ENCODE data around the gene SAMSN1.

SAMSN1 gene

DNA sequence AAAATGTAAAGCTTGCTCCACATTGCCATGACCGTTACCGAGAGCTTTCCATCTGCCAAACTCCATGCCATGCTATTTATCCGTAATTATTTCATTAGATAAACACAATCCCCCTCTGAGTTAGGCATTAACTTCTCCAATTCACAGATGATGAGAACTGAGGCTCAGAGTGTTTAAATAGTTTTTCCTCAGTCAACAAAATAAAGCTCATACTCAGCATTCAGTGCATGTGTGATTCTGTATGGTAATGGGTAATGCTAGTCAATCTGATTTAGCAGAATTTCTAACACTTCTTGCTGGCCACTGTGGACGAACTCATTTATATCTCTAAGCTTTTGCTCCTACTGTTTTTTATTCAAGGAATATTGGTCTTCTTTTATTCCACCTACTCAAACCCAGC is 17.3 kb downstream of the SAMSN1 start:
- Histone ChIP-seq H3K27ac (no peak overlapping the region), H2AFZ (ENCODE audit: low read depth) (no peak overlapping the region), H3K27me3 (ENCODE audit: insufficient read depth, low read depth) (no peaks in the 10 kb centered on the region), H4K20me1 (ENCODE audit: insufficient read depth) (no peaks in the 10 kb centered on the region), H3K36me3 (ENCODE audit: insufficient read depth) (no peaks in the 10 kb centered on the region), H3K4me3 (IDR thresholded peaks at IDR 0.05; ENCODE audit: insufficient read depth, low read depth, low read length) (no peak overlapping the region), H3K79me2 (ENCODE audit: insufficient read depth, low read depth) (no peaks in the 10 kb centered on the region), H3K4me1 (ENCODE audit: low read depth, poor library complexity, severe bottlenecking) (peaks cover 7% of the 10 kb centered on the region), H3K9ac (no peak overlapping the region), H3K4me2 (no peak overlapping the region)
- TF ChIP-seq, protein P1, sequence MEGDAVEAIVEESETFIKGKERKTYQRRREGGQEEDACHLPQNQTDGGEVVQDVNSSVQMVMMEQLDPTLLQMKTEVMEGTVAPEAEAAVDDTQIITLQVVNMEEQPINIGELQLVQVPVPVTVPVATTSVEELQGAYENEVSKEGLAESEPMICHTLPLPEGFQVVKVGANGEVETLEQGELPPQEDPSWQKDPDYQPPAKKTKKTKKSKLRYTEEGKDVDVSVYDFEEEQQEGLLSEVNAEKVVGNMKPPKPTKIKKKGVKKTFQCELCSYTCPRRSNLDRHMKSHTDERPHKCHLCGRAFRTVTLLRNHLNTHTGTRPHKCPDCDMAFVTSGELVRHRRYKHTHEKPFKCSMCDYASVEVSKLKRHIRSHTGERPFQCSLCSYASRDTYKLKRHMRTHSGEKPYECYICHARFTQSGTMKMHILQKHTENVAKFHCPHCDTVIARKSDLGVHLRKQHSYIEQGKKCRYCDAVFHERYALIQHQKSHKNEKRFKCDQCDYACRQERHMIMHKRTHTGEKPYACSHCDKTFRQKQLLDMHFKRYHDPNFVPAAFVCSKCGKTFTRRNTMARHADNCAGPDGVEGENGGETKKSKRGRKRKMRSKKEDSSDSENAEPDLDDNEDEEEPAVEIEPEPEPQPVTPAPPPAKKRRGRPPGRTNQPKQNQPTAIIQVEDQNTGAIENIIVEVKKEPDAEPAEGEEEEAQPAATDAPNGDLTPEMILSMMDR (conservative IDR thresholded peaks at IDR 0.05; ENCODE audit: low read depth, low read length), result no peak

DNA sequence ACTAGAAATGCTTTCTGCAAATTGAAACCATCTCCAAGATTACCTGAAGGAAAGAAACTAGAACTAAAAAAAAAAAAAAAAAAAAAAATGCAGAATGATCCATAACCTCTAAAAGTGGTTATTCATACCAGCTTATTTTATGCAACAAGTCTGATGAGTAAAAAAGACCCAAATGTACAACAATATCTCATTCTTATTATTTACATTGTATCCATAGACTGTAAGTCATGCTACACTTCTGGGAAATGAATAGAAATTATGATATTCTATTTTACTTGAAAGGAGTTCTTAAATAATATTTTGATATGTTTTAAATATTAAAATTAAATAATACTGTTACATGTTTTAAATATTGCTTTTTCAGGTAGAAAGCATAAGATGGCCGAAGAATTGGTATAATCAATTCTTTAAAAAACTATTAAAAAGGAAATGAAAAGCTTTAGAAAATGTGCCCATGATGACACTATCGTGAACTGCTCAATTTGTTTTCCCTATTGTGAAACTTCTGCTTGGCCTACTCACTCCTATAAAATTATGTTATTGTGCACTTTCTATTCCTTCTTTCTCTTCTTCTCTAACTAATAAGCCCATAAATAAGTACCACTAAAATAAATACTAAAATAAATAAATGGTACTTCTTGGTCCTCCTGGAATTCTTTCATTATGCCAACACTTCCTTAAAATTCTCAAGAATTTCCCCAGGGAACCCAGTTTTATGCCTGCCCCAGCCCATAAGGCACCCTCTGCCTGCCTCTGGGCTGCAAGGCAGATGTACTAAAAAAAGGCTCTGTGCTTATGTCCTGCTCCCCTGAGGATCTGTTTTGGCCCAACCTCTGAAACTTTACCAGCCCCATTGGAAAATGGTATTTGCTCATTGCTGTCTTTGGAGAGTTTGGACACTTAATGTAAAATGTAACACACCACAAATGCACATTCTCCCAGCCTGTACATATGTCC is 18.1 kb downstream of the SAMSN1 start:
- H3K36me3 ChIP-seq (ENCODE audit: insufficient read depth), result no peaks in the 10 kb centered on the region
- H3K4me2 ChIP-seq, result no peak overlapping the region
- no peak overlapping the region for H3K27ac ChIP-seq
- no peak overlapping the region for H2AFZ ChIP-seq (ENCODE audit: low read depth)
- no peaks in the 10 kb centered on the region for H3K27me3 ChIP-seq (ENCODE audit: insufficient read depth, low read depth)
- TF ChIP-seq, protein P1 (conservative IDR thresholded peaks at IDR 0.05; ENCODE audit: low read depth, low read length), result no peak
- no peak overlapping the region for H3K9ac ChIP-seq
- no peak overlapping the region for H3K4me3 ChIP-seq (IDR thresholded peaks at IDR 0.05; ENCODE audit: insufficient read depth, low read depth, low read length)
- H3K79me2 ChIP-seq (ENCODE audit: insufficient read depth, low read depth), result no peaks in the 10 kb centered on the region
- no peaks in the 10 kb centered on the region for H4K20me1 ChIP-seq (ENCODE audit: insufficient read depth)
- peaks cover 15% of the 10 kb centered on the region for H3K4me1 ChIP-seq (ENCODE audit: low read depth, poor library complexity, severe bottlenecking)

DNA sequence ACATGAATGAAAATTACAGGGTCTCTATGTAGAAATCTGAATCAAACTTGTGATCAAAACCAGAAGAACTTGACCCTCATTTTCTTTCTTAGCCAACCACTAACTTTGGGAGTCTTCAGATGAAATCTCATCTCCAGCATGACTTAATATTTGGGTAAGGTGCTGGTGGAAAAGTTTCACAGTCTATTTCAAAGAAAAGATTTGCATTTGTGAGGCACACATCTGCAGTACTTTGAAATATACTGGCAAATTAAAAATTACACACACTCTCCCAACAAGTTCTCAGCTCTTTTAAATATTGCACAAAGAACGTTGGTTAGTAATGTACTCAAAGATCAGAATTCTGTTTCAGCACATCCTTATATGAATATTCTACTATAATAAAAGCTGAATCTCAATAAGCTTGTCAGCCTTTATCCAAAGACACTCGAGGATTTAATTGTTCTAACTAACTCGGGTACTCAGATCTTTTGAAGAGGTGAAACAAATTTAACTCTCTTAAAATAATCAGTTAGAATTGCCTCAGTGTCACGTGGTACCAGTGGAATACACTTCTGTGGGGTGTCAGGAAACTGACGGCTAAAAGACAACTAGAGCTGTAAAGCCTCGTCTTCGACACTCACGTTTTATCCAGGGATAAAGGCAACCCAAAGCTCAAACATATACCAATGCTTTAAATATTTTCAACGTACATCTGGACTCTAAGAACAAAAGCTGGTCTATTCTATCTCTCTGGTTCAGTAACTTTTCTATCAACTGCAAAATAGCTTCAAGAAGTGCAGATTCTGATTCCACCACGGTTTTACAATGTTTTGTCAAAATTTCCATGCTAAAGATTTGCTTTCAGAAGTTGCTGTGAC is 19.0 kb downstream of the SAMSN1 start:
- Histone ChIP-seq H3K4me2 (no peak overlapping the region), H3K9ac (no peak overlapping the region)

DNA sequence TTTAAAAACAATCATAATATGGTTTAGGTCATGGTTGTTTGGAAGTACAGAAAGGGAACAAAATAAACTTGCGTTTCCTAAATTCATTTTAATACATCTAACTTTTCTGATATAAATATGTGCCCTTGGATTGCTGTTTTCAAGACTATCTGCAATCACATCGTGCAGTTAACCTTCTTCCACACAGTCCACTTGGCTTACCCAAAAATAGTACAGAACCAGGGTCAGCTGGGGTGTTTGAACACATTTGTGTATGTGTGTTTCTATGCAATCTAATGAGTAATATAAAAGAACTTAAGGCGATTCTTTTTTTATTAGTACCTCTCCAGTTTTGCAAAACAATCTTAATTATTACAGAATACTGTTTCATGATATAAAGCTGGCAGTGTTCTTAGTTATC is 19.9 kb downstream of the SAMSN1 start:
- no peaks in the 10 kb centered on the region for H3K79me2 ChIP-seq (ENCODE audit: insufficient read depth, low read depth)

More for the DNA sequence above, 19.0 kb downstream of the SAMSN1 start:
- TF ChIP-seq, protein P1 (conservative IDR thresholded peaks at IDR 0.05; ENCODE audit: low read depth, low read length), result no peak
- no peaks in the 10 kb centered on the region for H3K27me3 ChIP-seq (ENCODE audit: insufficient read depth, low read depth)
- peaks cover 25% of the 10 kb centered on the region for H3K4me1 ChIP-seq (ENCODE audit: low read depth, poor library complexity, severe bottlenecking)
- no peaks in the 10 kb centered on the region for H4K20me1 ChIP-seq (ENCODE audit: insufficient read depth)
- H3K36me3 ChIP-seq (ENCODE audit: insufficient read depth), result no peaks in the 10 kb centered on the region
- no peaks in the 10 kb centered on the region for H3K79me2 ChIP-seq (ENCODE audit: insufficient read depth, low read depth)
- H2AFZ ChIP-seq (ENCODE audit: low read depth), result no peak overlapping the region
- no peak overlapping the region for H3K27ac ChIP-seq
- H3K4me3 ChIP-seq (IDR thresholded peaks at IDR 0.05; ENCODE audit: insufficient read depth, low read depth, low read length), result no peak overlapping the region

More for the DNA sequence above, 19.9 kb downstream of the SAMSN1 start:
- Histone ChIP-seq H4K20me1 (ENCODE audit: insufficient read depth) (no peaks in the 10 kb centered on the region), H3K27ac (no peak overlapping the region), H3K9ac (no peak overlapping the region), H3K4me1 (ENCODE audit: low read depth, poor library complexity, severe bottlenecking) (peaks cover 25% of the 10 kb centered on the region), H3K27me3 (ENCODE audit: insufficient read depth, low read depth) (no peaks in the 10 kb centered on the region), H3K4me3 (IDR thresholded peaks at IDR 0.05; ENCODE audit: insufficient read depth, low read depth, low read length) (no peak overlapping the region), H3K4me2 (no peak overlapping the region), H2AFZ (ENCODE audit: low read depth) (no peak overlapping the region), H3K36me3 (ENCODE audit: insufficient read depth) (no peaks in the 10 kb centered on the region)
- TF ChIP-seq, protein P1 (conservative IDR thresholded peaks at IDR 0.05; ENCODE audit: low read depth, low read length), result no peak

All from KMS-11 (cell line).